ENCODE measurements around the gene DEXI.

Gene DEXI

GRCh38 chr16:10950393-10950792 lies 8.1 kb upstream of the DEXI start:
- Histone ChIP-seq H3K27ac (ENCODE audit: low read depth, low read length) (no peak overlapping the region), H4K20me1 (ENCODE audit: low read depth, low read length) (no peaks in the 10 kb centered on the region; the same call in 1 of the 2 replicates), H3K4me2 (ENCODE audit: low read depth, low read length, poor library complexity, severe bottlenecking) (no peak overlapping the region), H3F3A (ENCODE audit: insufficient read depth) (no peaks in the 10 kb centered on the region), H2AFZ (ENCODE audit: low read depth, low read length, severe bottlenecking) (no peak overlapping the region), H3K9me3 (ENCODE audit: insufficient read depth, low read length) (no peaks in the 10 kb centered on the region), H3K27me3 (ENCODE audit: low read length) (no peaks in the 10 kb centered on the region), H3K9ac (ENCODE audit: low read length) (no peak overlapping the region), H3K4me3 (ENCODE audit: insufficient read depth, low read length, poor library complexity, severe bottlenecking) (no peak overlapping the region), H3K79me2 (ENCODE audit: insufficient read depth, low read length) (peaks cover 11% of the 10 kb centered on the region; the same call in 1 of the 2 replicates), H3K36me3 (ENCODE audit: low read length) (no peaks in the 10 kb centered on the region), H3K9me2 (replicated peaks; ENCODE audit: insufficient read depth, low read length) (no peaks in the 10 kb centered on the region)
- TF ChIP-seq CTCF (IDR thresholded peaks at IDR 0.05; ENCODE audit: insufficient read depth, low read length, poor library complexity, severe bottlenecking) (no peak), EZH2phosphoT487 (conservative IDR thresholded peaks at IDR 0.05; ENCODE audit: low read length) (no peak)

GRCh38 chr16:10949424-10949970 lies 7.2 kb upstream of the DEXI start:
- Histone ChIP-seq H4K20me1 (ENCODE audit: low read depth, low read length) (no peaks in the 10 kb centered on the region; the same call in 1 of the 2 replicates), H2AFZ (ENCODE audit: low read depth, low read length, severe bottlenecking) (no peak overlapping the region), H3K36me3 (ENCODE audit: low read length) (no peaks in the 10 kb centered on the region), H3K9me3 (ENCODE audit: insufficient read depth, low read length) (no peaks in the 10 kb centered on the region), H3K27me3 (ENCODE audit: low read length) (no peaks in the 10 kb centered on the region), H3K79me2 (ENCODE audit: insufficient read depth, low read length) (peaks cover 6% of the 10 kb centered on the region; the same call in 1 of the 2 replicates), H3F3A (ENCODE audit: insufficient read depth) (no peaks in the 10 kb centered on the region), H3K27ac (ENCODE audit: low read depth, low read length) (no peak overlapping the region; the same call in 1 of the 2 replicates), H3K4me2 (ENCODE audit: low read depth, low read length, poor library complexity, severe bottlenecking) (peak overlapping the region; percentile 37), H3K9ac (ENCODE audit: low read length) (no peak overlapping the region), H3K9me2 (replicated peaks; ENCODE audit: insufficient read depth, low read length) (no peaks in the 10 kb centered on the region), H3K4me3 (ENCODE audit: insufficient read depth, low read length, poor library complexity, severe bottlenecking) (no peak overlapping the region)
- no peak for TF ChIP-seq EZH2phosphoT487 (conservative IDR thresholded peaks at IDR 0.05; ENCODE audit: low read length)
- TF ChIP-seq CTCF (IDR thresholded peaks at IDR 0.05; ENCODE audit: insufficient read depth, low read length, poor library complexity, severe bottlenecking), result no peak

GRCh38 chr16:10947211-10947787 lies 5.0 kb upstream of the DEXI start:
- H3K27me3 ChIP-seq (ENCODE audit: low read length), result no peaks in the 10 kb centered on the region
- H2AFZ ChIP-seq (ENCODE audit: low read depth, low read length, severe bottlenecking), result no peak overlapping the region
- no peaks in the 10 kb centered on the region; the same call in 1 of the 2 replicates for H4K20me1 ChIP-seq (ENCODE audit: low read depth, low read length)
- no peaks in the 10 kb centered on the region for H3K36me3 ChIP-seq (ENCODE audit: low read length)
- H3K9ac ChIP-seq (ENCODE audit: low read length), result no peak overlapping the region
- no peaks in the 10 kb centered on the region for H3K9me3 ChIP-seq (ENCODE audit: insufficient read depth, low read length)
- H3F3A ChIP-seq (ENCODE audit: insufficient read depth), result peaks cover 12% of the 10 kb centered on the region; the same call in 1 of the 2 replicates
- H3K4me3 ChIP-seq (ENCODE audit: insufficient read depth, low read length, poor library complexity, severe bottlenecking), result no peak overlapping the region
- no peaks in the 10 kb centered on the region for H3K9me2 ChIP-seq (replicated peaks; ENCODE audit: insufficient read depth, low read length)
- TF ChIP-seq EZH2phosphoT487 (conservative IDR thresholded peaks at IDR 0.05; ENCODE audit: low read length) (no peak), CTCF (IDR thresholded peaks at IDR 0.05; ENCODE audit: insufficient read depth, low read length, poor library complexity, severe bottlenecking) (no peak)
- H3K79me2 ChIP-seq (ENCODE audit: insufficient read depth, low read length), result peaks cover 6% of the 10 kb centered on the region; the same call in 1 of the 2 replicates
- no peak overlapping the region for H3K27ac ChIP-seq (ENCODE audit: low read depth, low read length)
- H3K4me2 ChIP-seq (ENCODE audit: low read depth, low read length, poor library complexity, severe bottlenecking), result no peak overlapping the region
